Osteoblast (primary cell): ENCODE results near the gene ACVR1. TPM values are rescaled to one million over a fixed set of nuclear protein-coding genes. Genes with fewer than 3 reads are reported as not detected.

Experiments used
- DNase-seq: peaks from one replicate; pipeline ENCODE4 v3.0.0; 2011; ENCODE audit warnings: low spot score, mixed read lengths; ENCODE audit not compliant: insufficient read length; ENCODE audit errors: missing footprints
- H2AFZ ChIP-seq: 2 replicates; pipeline ENCODE4 v1.6.0; 2011; ENCODE audit warnings: mild to moderate bottlenecking, low read length
- H3K27ac ChIP-seq: 2 replicates; pipeline ENCODE4 v1.5.1; 2011; ENCODE audit warnings: mild to moderate bottlenecking, low read depth, low read length, moderate library complexity
- H3K27me3 ChIP-seq: 2 replicates; pipeline ENCODE4 v1.6.0; 2012; ENCODE audit warnings: mild to moderate bottlenecking, control low read depth, inconsistent platforms, low read length, moderate library complexity; ENCODE audit not compliant: insufficient read depth
- H3K36me3 ChIP-seq: 2 replicates; pipeline ENCODE4 v1.5.1; 2011; ENCODE audit warnings: mild to moderate bottlenecking, low read length, control low read depth, moderate library complexity; ENCODE audit not compliant: insufficient read depth
- H3K4me1 ChIP-seq: 2 replicates; pipeline ENCODE4 v1.5.1; 2011; ENCODE audit warnings: mild to moderate bottlenecking, low read length, control low read depth, moderate library complexity; ENCODE audit not compliant: insufficient read depth
- H3K4me2 ChIP-seq: 2 replicates; pipeline ENCODE4 v1.6.0; 2011; ENCODE audit warnings: mild to moderate bottlenecking, low read length; ENCODE audit not compliant: insufficient read depth
- H3K4me3 ChIP-seq: fragments of 200-600 bp; sonication (generic); 3 replicates; pipeline ENCODE4 v1.5.1; 2012; ENCODE audit warnings: mild to moderate bottlenecking, low read length, inconsistent platforms; ENCODE audit not compliant: insufficient read depth
- H3K79me2 ChIP-seq: 2 replicates; pipeline ENCODE4 v1.6.0; 2012; ENCODE audit warnings: mild to moderate bottlenecking, low read length, control low read depth, inconsistent platforms; ENCODE audit not compliant: insufficient read depth
- H3K9me3 ChIP-seq: 2 replicates; pipeline ENCODE4 v1.5.1; 2011; ENCODE audit warnings: low read depth, low read length, control low read depth
- H4K20me1 ChIP-seq: 2 replicates; pipeline ENCODE4 v1.6.0; 2012; ENCODE audit warnings: mild to moderate bottlenecking, low read length, control low read depth; ENCODE audit not compliant: insufficient read depth
- CTCF ChIP-seq: IDR thresholded peaks from 2 replicates; pipeline ENCODE4 v1.5.1; 2011; ENCODE audit warnings: mild to moderate bottlenecking, low read depth, low read length, moderate library complexity; ENCODE audit errors: extremely low read depth
- total RNA-seq: library from RNA; depleted of rRNA; stranded (reverse); fragments of >200 nt; gene quantifications from 2 replicates; pipeline ENCODE4 v1.2.3, GENCODE V29; 2012

ACVR1 gene
- total RNA-seq, 1 donor = 52.5 TPM

GRCh38 chr2:157822533-157822932 lies 53.6 kb downstream of the ACVR1 start:
- no peak for DNase-seq
- no peak for TF ChIP-seq CTCF
- no peak overlapping the region for H3K4me2 ChIP-seq

GRCh38 chr2:157821519-157822131 lies 54.5 kb downstream of the ACVR1 start:
- H2AFZ ChIP-seq = no peak overlapping the region
- no peak overlapping the region for H3K4me3 ChIP-seq
- H3K79me2 ChIP-seq = peaks cover 59% of the 10 kb centered on the region
- DNase-seq = no peak
- no peak overlapping the region for H3K27ac ChIP-seq
- H3K9me3 ChIP-seq = no peaks in the 10 kb centered on the region
- no peak for TF ChIP-seq CTCF
- peaks cover 19% of the 10 kb centered on the region for H3K36me3 ChIP-seq
- peaks cover 19% of the 10 kb centered on the region for H3K4me1 ChIP-seq
- H4K20me1 ChIP-seq = peaks cover 10% of the 10 kb centered on the region
- H3K4me2 ChIP-seq = no peak overlapping the region
- H3K27me3 ChIP-seq = no peaks in the 10 kb centered on the region

More at GRCh38 chr2:157822533-157822932, 53.6 kb downstream of the ACVR1 start:
- no peaks in the 10 kb centered on the region for H3K9me3 ChIP-seq
- H3K36me3 ChIP-seq = peaks cover 11% of the 10 kb centered on the region
- peaks cover 10% of the 10 kb centered on the region for H4K20me1 ChIP-seq
- no peaks in the 10 kb centered on the region for H3K27me3 ChIP-seq
- no peak overlapping the region for H3K4me3 ChIP-seq
- no peak overlapping the region for H3K27ac ChIP-seq
- H3K4me1 ChIP-seq = peaks cover 19% of the 10 kb centered on the region
- H2AFZ ChIP-seq = no peak overlapping the region
- peaks cover 62% of the 10 kb centered on the region for H3K79me2 ChIP-seq

GRCh38 chr2:157820193-157820592 lies 55.9 kb downstream of the ACVR1 start:
- no peak overlapping the region for H3K27ac ChIP-seq
- peak overlapping the region; percentile 4 for H3K4me2 ChIP-seq
- H3K4me3 ChIP-seq = no peak overlapping the region
- no peak for TF ChIP-seq CTCF
- H3K27me3 ChIP-seq = no peaks in the 10 kb centered on the region
- peaks cover 27% of the 10 kb centered on the region for H3K36me3 ChIP-seq
- H2AFZ ChIP-seq = no peak overlapping the region
- DNase-seq = no peak
- H4K20me1 ChIP-seq = peaks cover 10% of the 10 kb centered on the region
- peaks cover 19% of the 10 kb centered on the region for H3K4me1 ChIP-seq
- peaks cover 56% of the 10 kb centered on the region for H3K79me2 ChIP-seq
- H3K9me3 ChIP-seq = no peaks in the 10 kb centered on the region

- Histone ChIP-seq H3K4me1 (peaks cover 19% of the 10 kb centered on the region), H3K27ac (no peak overlapping the region), H3K4me2 (peak overlapping the region; percentile 4), H2AFZ (no peak overlapping the region), H3K36me3 (peaks cover 29% of the 10 kb centered on the region), H4K20me1 (peaks cover 10% of the 10 kb centered on the region), H3K79me2 (peaks cover 52% of the 10 kb centered on the region), H3K4me3 (no peak overlapping the region), H3K27me3 (no peaks in the 10 kb centered on the region), H3K9me3 (no peaks in the 10 kb centered on the region)
- no peak for DNase-seq
- TF ChIP-seq CTCF = no peak
These were observed 56.4 kb downstream of the ACVR1 start for GRCh38 chr2:157819761-157820160.
